Ecto neural progenitor cell (in vitro differentiated cells): ENCODE results near the gene SUMF2.
"Not testable (repeated sequence)": the region's sequence is repeated elsewhere in the genome, so short reads cannot be mapped to it uniquely, and the experiment has no call there.

Experiments used
- DNase-seq: peaks from one replicate; pipeline ENCODE4 v3.0.0-alpha.2; 2018; ENCODE audit warnings: low spot score

SUMF2 gene

DNA sequence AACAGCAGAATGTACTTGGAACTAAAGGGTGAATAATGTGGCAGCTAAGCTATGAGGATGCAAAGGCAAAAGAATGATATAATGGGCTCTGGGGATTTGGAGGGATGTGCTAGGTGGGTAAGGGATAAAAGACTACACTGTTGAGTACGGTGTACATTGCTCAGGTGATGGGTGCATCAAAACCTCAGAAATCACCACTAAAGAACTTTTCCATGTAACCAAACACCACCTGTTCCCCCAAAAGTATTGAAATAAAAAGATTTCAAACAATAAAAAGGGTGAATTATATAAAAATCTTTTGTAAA, 43.8 kb downstream of the SUMF2 start:
- no peak for DNase-seq

DNA sequence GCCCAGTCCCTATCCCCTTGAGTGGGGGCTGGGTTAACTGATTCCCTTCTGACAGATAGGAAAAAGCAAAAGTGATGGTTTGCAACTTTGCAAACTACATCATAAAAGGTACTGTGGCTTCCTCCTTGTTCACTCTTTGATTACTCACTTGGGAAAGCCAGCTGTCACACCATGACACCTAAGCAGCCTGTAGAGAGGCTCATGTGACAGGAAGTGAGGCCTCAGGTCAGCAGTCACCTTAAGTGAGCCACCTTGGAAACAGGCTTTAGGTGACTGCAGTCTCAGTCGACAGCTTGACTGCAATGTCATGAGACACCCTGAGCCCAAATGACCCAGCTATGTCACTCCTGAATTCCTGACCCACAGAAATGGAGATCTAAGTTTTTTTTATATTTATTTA, 46.5 kb downstream of the SUMF2 start:
- no peak for DNase-seq

DNA sequence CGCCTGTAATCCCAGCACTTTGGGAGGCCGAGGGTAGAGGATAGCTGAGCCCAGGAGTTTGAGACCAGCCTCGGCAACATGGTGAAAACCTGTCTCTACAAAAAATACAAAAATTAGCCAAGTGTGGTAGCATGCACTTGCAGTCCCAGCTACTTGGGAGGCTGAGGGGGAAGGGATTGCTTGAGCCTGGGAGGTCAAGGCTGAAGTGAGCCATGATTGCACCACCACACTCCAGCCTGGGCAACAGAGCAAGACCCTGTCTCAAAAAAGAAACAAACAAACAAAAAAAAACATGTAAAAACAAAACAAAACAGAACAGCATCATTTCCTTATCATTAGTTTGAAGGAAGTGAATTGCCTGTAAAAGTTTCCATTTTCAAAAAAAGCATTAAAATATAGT, 48.2 kb downstream of the SUMF2 start:
- DNase-seq, result not testable (repeated sequence)

GRCh38 chr7:56115852-56116538, 51.9 kb downstream of the SUMF2 start, which contains the start of gene NUPR2:
NUPR2 (minus strand) TSS chr7:56116417; CDS start chr7:56116314, 103 bp downstream.
- no peak for DNase-seq

- no peak for DNase-seq
Measured at GRCh38 chr7:56121440-56121839, 57.4 kb downstream of the SUMF2 start.

- no peak for DNase-seq
Measured at GRCh38 chr7:56124981-56125380, 60.9 kb downstream of the SUMF2 start.

DNA sequence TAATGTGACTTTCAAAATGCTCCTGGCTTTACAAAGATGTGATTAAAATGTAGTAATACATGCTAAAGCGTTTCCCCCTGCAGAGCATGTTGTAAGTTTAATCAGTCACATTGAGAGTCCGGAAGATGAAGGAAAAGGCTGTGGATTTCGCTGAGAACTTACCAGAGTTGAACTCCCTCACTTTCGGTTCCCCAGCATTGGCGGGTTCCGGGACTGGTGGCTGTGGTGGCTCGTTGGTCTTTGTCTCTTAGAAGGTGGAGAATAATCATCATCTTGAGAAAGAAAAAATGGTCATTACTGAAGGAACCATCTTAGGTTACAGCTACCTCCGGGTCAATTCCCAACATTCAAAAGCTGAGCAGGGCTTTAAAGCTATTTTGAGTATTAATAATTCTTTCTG, 61.7 kb downstream of the SUMF2 start:
- DNase-seq, result no peak

GRCh38 chr7:56127241-56127975, 63.3 kb downstream of the SUMF2 start:
- no peak for DNase-seq
